AG09319 (cell line): ENCODE results near the gene CDK5RAP2.
A peak's percentile ranks its signal among the peaks of the same experiment; 100 is the strongest.

ENCODE experiments used
- DNase-seq: peaks from one replicate; pipeline ENCODE4 v3.0.0-alpha.2; 2010; ENCODE audit warnings: low read depth; ENCODE audit errors: extremely low read depth
- CTCF ChIP-seq: IDR thresholded peaks from 2 replicates; pipeline ENCODE4 v1.5.1; 2011; ENCODE audit warnings: low read depth, mild to moderate bottlenecking, inconsistent platforms, low read length, moderate library complexity

CDK5RAP2 gene

GRCh38 chr9:120446671-120447070 is 133.3 kb downstream of the CDK5RAP2 start:
- DNase-seq = no peak
- TF ChIP-seq CTCF = no peak

- no peak for DNase-seq
- no peak for TF ChIP-seq CTCF
These were observed 136.0 kb downstream of the CDK5RAP2 start for GRCh38 chr9:120443976-120444375.

- peak; percentile 54 for DNase-seq
- no peak for TF ChIP-seq CTCF
These were observed 136.5 kb downstream of the CDK5RAP2 start for GRCh38 chr9:120443489-120443888.

- DNase-seq = no peak
- no peak for TF ChIP-seq CTCF
These were observed 137.5 kb downstream of the CDK5RAP2 start for GRCh38 chr9:120442308-120442995.

GRCh38 chr9:120441426-120442307 is 138.3 kb downstream of the CDK5RAP2 start:
- no peak for DNase-seq
- TF ChIP-seq CTCF = no peak

- no peak for DNase-seq
- TF ChIP-seq CTCF = no peak
These were observed 139.2 kb downstream of the CDK5RAP2 start for GRCh38 chr9:120440791-120441190.

GRCh38 chr9:120439926-120440325 is 140.0 kb downstream of the CDK5RAP2 start:
- no peak for DNase-seq
- TF ChIP-seq CTCF = no peak
